ENCODE measurements around the gene PAEP. TPM values are rescaled to one million over a fixed set of nuclear protein-coding genes. Genes with fewer than 3 reads are reported as not detected.

The PAEP gene
- total RNA-seq, 4 donors from 2014 or later = not detected

DNA sequence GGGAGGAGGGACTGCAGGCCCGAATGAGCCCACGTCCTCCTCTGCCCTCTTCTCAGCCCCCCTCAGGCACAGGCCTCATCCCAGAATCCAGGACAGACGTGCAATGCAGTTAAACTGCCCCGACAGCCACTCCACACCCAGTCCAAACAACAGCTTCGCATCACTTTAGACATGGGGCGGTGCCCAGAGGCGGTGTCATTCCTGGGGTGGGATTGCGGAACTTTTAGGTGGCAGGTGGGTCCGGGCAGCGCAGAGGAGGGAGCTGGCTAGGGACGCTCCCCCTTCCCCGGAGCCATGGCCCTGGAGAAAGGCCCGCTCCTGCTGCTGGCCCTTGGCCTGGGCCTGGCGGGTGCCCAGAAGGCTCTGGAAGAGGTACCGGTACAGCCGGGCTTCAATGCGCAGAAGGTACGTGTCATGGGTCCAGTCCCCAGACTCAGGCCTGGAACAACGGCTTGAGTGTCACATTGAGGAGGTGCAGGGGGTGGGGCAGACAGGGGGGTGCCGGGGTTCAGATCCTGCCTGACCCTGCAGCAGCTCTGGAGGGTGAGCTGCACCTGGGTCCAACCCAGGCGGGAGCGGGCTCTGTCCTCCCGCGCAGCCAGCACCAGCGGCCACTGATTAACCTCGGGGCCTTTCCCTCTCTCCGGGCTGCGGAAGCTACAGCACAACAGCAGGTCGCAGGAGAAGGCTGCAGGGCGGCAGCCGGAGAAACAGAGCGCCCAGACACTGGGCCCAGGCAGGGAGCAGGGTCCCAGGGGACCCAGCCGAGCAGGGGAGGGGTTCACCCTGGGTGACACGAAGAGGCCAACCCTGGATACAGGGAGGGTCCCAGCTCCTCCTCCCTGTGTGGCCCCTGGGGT, 52.6 kb downstream of the PAEP start:
- DNase-seq = no peak
- TF ChIP-seq EP300 (IDR thresholded peaks at IDR 0.05; ENCODE audit: low read depth) = no peak
- no peak for TF ChIP-seq POLR2AphosphoS5 (IDR thresholded peaks at IDR 0.05)
- Histone ChIP-seq H3K27me3 (peaks cover 11% of the 10 kb centered on the region), H3K27ac (no peak overlapping the region), H3K9me3 (no peaks in the 10 kb centered on the region), H3K4me1 (no peaks in the 10 kb centered on the region), H3K36me3 (no peaks in the 10 kb centered on the region), H3K4me3 (no peak overlapping the region)
- 69% methylated on average over 30 of the region's 34 CpGs; no CpG with 5 or more reads in 1 of the 2 donors for WGBS, 2 donors (ENCODE audit: low coverage in 1 of 2)
- in situ Hi-C loops (cut with MboI; ENCODE audit: low pct_ligation_motif_present in 1 of 4, low pct_unique_long_range_greater_than_20kb in 1 of 4, low sequenced_read_pairs in 3 of 4) (no loop called here), intact Hi-C loops (cut with DNase I; ENCODE audit: low total_unique reads) (no loop called here)

DNA sequence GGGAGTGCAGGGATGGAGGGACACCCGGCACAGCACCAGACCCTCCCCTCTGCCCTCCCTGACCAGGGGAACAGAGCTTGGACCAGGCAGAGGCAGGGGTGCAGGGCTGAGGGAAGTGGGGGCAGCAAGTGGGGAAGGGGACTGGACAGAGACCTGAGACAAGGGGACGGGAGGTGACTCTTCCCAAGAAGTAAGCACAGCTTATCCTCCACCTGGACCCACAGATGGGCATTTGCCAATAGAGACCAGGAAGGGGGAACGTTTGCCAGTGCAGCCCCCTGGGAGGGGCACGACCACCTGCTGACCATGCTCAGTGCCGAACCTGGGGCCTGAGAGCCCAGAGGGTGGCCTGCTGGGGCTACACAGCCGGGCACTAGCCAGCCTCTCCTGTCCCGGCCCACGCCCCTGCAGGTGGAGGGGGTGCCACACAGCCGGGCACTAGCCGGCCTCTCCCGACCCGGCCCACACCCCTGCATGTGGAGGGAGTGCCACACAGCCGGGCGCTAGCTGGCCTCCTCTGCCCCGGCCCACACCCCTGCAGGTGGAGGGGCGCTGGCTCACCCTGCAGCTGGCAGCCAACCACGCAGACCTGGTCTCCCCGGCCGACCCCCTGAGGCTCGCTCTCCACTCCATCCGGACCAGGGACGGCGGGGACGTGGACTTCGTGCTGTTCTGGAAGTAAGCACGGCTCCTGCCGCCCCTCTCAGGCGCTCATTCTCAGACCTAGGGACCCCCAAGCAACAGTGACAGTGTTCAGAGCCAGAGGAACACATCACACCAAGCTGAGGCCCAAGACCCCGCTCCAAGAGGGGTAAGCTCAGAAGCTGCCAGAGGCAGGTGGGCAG, 53.5 kb downstream of the PAEP start:
- WGBS, 2 donors (ENCODE audit: low coverage in 1 of 2) = 79% methylated on average over 27 of the region's 29 CpGs; no CpG with 5 or more reads in 1 of the 2 donors
- in situ Hi-C loops (cut with MboI; ENCODE audit: low pct_ligation_motif_present in 1 of 4, low pct_unique_long_range_greater_than_20kb in 1 of 4, low sequenced_read_pairs in 3 of 4) = no loop called here

GRCh38 chr9:135615666-135616618, 54.4 kb downstream of the PAEP start:
- Histone ChIP-seq H3K27ac (no peak overlapping the region), H3K4me3 (no peak overlapping the region), H3K36me3 (no peaks in the 10 kb centered on the region), H3K9me3 (no peaks in the 10 kb centered on the region), H3K4me1 (no peaks in the 10 kb centered on the region), H3K27me3 (peaks cover 17% of the 10 kb centered on the region)
- in situ Hi-C loops (cut with MboI; ENCODE audit: low pct_ligation_motif_present in 1 of 4, low pct_unique_long_range_greater_than_20kb in 1 of 4, low sequenced_read_pairs in 3 of 4) (no loop called here), intact Hi-C loops (cut with DNase I; ENCODE audit: low total_unique reads) (no loop called here)
- WGBS, 2 donors (ENCODE audit: low coverage in 1 of 2) = 61% methylated on average over 29 of the region's 31 CpGs; no CpG with 5 or more reads in 1 of the 2 donors
- TF ChIP-seq EP300 (IDR thresholded peaks at IDR 0.05; ENCODE audit: low read depth) = no peak
- no peak for TF ChIP-seq POLR2A (IDR thresholded peaks at IDR 0.05)
- no peak for TF ChIP-seq POLR2AphosphoS5 (IDR thresholded peaks at IDR 0.05)
- DNase-seq = no peak

More for the DNA sequence above, 53.5 kb downstream of the PAEP start:
- no peaks in the 10 kb centered on the region for H3K4me1 ChIP-seq
- intact Hi-C loops (cut with DNase I; ENCODE audit: low total_unique reads) = no loop called here
- H3K27ac ChIP-seq = no peak overlapping the region
- H3K4me3 ChIP-seq = no peak overlapping the region
- TF ChIP-seq CTCF (IDR thresholded peaks at IDR 0.05) = no peak
- no peak for TF ChIP-seq EP300 (IDR thresholded peaks at IDR 0.05; ENCODE audit: low read depth)
- TF ChIP-seq POLR2A (IDR thresholded peaks at IDR 0.05) = no peak
- no peak for TF ChIP-seq POLR2AphosphoS5 (IDR thresholded peaks at IDR 0.05)
- no peak for DNase-seq
- H3K9me3 ChIP-seq = no peaks in the 10 kb centered on the region
- no peaks in the 10 kb centered on the region for H3K36me3 ChIP-seq
- H3K27me3 ChIP-seq = peaks cover 15% of the 10 kb centered on the region

Other genes starting within 250 kb of the PAEP start
- gene PPP1R26, start 82.0 kb upstream of the PAEP start, total RNA-seq = 10 to 100 TPM; 21.5 to 26.5 (median 25.0) TPM
- gene MRPS2, start 61.1 kb upstream of the PAEP start, total RNA-seq = 100 to 1,000 TPM in 1 of 4 donors, 10 to 100 TPM in 3; 26.0 to 101 (median 53.6) TPM
- gene LCN1, start 40.3 kb upstream of the PAEP start, total RNA-seq = not detected
- not detected for gene OBP2A, start 15.6 kb upstream of the PAEP start, total RNA-seq
- not detected for gene GLT6D1, start 77.8 kb downstream of the PAEP start, total RNA-seq
- not detected for gene LCN9, start 101.6 kb downstream of the PAEP start, total RNA-seq
- gene SOHLH1, start 137.7 kb downstream of the PAEP start, total RNA-seq = not detected
- under 1 TPM in 1 of 4 donors, not detected in 3; 0.14 TPM for gene KCNT1, start 140.4 kb downstream of the PAEP start, total RNA-seq